Measurements from ENCODE around the gene BANF1.

Gene BANF1

DNA sequence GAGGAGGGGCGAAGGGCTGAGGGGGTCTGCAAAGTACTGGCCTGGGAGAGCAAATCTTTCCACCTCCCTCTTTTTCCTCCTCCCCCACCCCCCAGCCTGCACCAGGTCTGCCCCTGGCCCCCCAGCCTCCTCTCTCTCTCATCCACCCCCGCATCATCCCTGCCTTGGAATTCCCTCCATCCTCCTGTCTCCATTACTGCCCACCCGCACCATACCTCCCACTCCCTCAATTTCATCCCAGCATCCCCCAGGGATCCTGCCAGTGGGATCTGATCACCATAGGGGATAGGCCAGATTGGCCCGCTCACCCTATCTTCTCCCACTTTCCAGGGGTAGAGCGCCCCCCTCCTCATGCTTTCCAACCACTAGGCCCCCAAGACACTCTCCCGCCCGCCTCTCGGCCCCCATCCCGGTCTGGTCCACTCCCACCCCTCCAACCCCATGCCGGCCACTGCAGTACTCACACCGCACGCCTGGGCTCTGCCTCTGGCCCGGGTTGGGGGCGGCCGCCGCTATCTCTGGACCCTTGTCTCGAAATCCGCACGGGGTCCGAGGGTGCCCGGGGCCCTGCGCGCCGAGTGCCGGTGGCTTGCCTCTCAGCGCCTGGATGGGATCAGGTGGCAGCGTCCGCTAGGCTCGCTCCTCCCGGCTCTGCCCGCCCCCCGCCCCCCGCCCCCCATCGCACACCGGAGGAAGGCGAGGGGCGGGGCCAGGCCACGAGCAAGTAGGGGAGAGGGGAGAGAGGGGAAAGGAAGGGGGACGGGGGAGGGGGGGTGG lies 46.4 kb downstream of the BANF1 start, which contains the start of gene GAL3ST3:
Gene GAL3ST3 (minus strand): TSS at position 615 of the 777 bp plus-strand sequence. CDS start 3,746 bp downstream, outside the sequence.
- TF ChIP-seq TAF1 (IDR thresholded peaks at IDR 0.05; ENCODE audit: low read depth) (no peak), YY1 (IDR thresholded peaks at IDR 0.05; ENCODE audit: low read depth) (no peak), FOXM1 (IDR thresholded peaks at IDR 0.05; ENCODE audit: borderline replicate concordance, low read depth) (no peak), EGR1 (IDR thresholded peaks at IDR 0.05) (no peak), NFIC (IDR thresholded peaks at IDR 0.05) (no peak), RAD21 (IDR thresholded peaks at IDR 0.05; ENCODE audit: low read depth) (no peak), TCF12 (IDR thresholded peaks at IDR 0.05; ENCODE audit: low read depth) (no peak), ZBTB7A (IDR thresholded peaks at IDR 0.05; ENCODE audit: low read depth) (no peak), EP300 (IDR thresholded peaks at IDR 0.05; ENCODE audit: borderline replicate concordance) (no peak), TEAD4 (IDR thresholded peaks at IDR 0.05) (no peak), CREB1 (IDR thresholded peaks at IDR 0.05; ENCODE audit: low read depth) (no peak), CEBPB (IDR thresholded peaks at IDR 0.05) (no peak)
- TF ChIP-seq, protein P1, sequence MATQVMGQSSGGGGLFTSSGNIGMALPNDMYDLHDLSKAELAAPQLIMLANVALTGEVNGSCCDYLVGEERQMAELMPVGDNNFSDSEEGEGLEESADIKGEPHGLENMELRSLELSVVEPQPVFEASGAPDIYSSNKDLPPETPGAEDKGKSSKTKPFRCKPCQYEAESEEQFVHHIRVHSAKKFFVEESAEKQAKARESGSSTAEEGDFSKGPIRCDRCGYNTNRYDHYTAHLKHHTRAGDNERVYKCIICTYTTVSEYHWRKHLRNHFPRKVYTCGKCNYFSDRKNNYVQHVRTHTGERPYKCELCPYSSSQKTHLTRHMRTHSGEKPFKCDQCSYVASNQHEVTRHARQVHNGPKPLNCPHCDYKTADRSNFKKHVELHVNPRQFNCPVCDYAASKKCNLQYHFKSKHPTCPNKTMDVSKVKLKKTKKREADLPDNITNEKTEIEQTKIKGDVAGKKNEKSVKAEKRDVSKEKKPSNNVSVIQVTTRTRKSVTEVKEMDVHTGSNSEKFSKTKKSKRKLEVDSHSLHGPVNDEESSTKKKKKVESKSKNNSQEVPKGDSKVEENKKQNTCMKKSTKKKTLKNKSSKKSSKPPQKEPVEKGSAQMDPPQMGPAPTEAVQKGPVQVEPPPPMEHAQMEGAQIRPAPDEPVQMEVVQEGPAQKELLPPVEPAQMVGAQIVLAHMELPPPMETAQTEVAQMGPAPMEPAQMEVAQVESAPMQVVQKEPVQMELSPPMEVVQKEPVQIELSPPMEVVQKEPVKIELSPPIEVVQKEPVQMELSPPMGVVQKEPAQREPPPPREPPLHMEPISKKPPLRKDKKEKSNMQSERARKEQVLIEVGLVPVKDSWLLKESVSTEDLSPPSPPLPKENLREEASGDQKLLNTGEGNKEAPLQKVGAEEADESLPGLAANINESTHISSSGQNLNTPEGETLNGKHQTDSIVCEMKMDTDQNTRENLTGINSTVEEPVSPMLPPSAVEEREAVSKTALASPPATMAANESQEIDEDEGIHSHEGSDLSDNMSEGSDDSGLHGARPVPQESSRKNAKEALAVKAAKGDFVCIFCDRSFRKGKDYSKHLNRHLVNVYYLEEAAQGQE (IDR thresholded peaks at IDR 0.05; ENCODE audit: low read depth), result no peak
- TF ChIP-seq, protein P2, sequence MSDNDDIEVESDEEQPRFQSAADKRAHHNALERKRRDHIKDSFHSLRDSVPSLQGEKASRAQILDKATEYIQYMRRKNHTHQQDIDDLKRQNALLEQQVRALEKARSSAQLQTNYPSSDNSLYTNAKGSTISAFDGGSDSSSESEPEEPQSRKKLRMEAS (IDR thresholded peaks at IDR 0.05), result no peak
- TF ChIP-seq, protein P3, sequence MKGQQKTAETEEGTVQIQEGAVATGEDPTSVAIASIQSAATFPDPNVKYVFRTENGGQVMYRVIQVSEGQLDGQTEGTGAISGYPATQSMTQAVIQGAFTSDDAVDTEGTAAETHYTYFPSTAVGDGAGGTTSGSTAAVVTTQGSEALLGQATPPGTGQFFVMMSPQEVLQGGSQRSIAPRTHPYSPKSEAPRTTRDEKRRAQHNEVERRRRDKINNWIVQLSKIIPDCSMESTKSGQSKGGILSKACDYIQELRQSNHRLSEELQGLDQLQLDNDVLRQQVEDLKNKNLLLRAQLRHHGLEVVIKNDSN (IDR thresholded peaks at IDR 0.05), result no peak

DNA sequence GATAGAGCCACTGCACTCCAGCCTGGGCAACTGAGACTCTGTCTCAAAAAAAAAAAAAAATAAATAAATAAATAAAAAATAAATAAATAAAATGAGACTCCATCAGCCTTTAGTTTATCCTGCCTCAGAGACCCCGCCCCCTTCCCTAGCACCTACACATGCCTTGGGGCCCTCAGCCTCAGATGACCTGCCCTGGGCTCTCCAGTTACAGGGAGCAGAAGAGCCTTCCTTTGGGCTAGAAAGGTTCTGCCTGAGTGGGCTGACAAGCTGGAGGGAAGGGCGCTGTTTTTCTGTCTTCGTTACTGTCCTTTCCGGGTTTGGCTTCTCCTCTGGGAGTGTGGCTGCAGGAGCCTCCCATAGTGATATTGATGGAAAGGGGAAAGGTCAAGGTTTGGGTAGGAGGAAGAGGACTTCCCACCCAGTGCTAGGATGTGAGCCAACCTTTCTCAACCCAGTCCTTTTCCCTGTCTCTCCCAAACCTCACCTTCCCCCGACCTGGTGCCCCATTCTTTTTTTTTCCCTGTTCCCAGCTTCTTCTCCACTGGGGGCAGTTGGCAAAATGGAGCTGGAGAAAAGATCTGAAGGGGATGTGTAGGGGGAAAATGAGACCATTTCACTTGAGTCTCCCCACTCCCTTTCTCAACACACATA lies 48.4 kb downstream of the BANF1 start:
- TF ChIP-seq EGR1 (IDR thresholded peaks at IDR 0.05) (no peak), TCF12 (IDR thresholded peaks at IDR 0.05; ENCODE audit: low read depth) (no peak), FOXM1 (IDR thresholded peaks at IDR 0.05; ENCODE audit: borderline replicate concordance, low read depth) (no peak), RAD21 (IDR thresholded peaks at IDR 0.05; ENCODE audit: low read depth) (no peak), TEAD4 (IDR thresholded peaks at IDR 0.05) (no peak), EP300 (IDR thresholded peaks at IDR 0.05; ENCODE audit: borderline replicate concordance) (no peak), CEBPB (IDR thresholded peaks at IDR 0.05) (no peak), ZBTB7A (IDR thresholded peaks at IDR 0.05; ENCODE audit: low read depth) (no peak), YY1 (IDR thresholded peaks at IDR 0.05; ENCODE audit: low read depth) (no peak), CREB1 (IDR thresholded peaks at IDR 0.05; ENCODE audit: low read depth) (no peak), NFIC (IDR thresholded peaks at IDR 0.05) (no peak), TAF1 (IDR thresholded peaks at IDR 0.05; ENCODE audit: low read depth) (no peak)
- TF ChIP-seq, protein P3 (IDR thresholded peaks at IDR 0.05), result no peak
- TF ChIP-seq, protein P1 (IDR thresholded peaks at IDR 0.05; ENCODE audit: low read depth), result no peak
- TF ChIP-seq, protein P2 (IDR thresholded peaks at IDR 0.05), result no peak

DNA sequence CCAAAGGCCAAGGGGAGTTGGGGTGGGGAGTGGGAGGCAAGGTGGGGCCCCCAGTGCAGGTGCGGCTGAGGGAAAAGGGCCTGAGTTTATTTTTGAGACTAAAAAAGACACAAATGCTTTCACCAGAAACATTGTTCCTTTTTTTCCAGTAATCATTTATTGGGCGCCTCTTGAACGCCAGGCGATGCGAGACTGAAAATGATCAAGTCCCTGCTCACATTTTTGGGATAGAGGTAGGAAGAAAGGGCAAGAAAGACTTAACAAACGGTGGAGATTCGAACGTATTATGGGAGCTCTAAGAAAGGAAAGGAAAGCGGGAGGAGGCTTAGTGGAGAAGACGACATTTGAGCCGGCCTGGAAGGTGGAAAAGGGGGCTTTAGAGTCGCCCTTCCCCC lies 49.1 kb downstream of the BANF1 start:
- TF ChIP-seq TCF12 (IDR thresholded peaks at IDR 0.05; ENCODE audit: low read depth) (no peak), TAF1 (IDR thresholded peaks at IDR 0.05; ENCODE audit: low read depth) (no peak), NFIC (IDR thresholded peaks at IDR 0.05) (no peak), EP300 (IDR thresholded peaks at IDR 0.05; ENCODE audit: borderline replicate concordance) (no peak), CEBPB (IDR thresholded peaks at IDR 0.05) (no peak), CREB1 (IDR thresholded peaks at IDR 0.05; ENCODE audit: low read depth) (no peak), ZBTB7A (IDR thresholded peaks at IDR 0.05; ENCODE audit: low read depth) (no peak)
- TF ChIP-seq, protein P2 (IDR thresholded peaks at IDR 0.05), result no peak
- TF ChIP-seq, protein P3 (IDR thresholded peaks at IDR 0.05), result no peak
- TF ChIP-seq, protein P1 (IDR thresholded peaks at IDR 0.05; ENCODE audit: low read depth), result no peak
